WTC11 (cell line): ENCODE results near the gene RAB35. TPM values are rescaled to one million over a fixed set of nuclear protein-coding genes. Genes with fewer than 3 reads are reported as not detected.

Experiments used
- AR ChIP-seq: fragments of 250-450 bp; sonication (Bioruptor Pico); IDR thresholded peaks from 2 replicates; pipeline ENCODE4 v1.9.0; 2021; ENCODE audit warnings: mild to moderate bottlenecking
- E2F4 ChIP-seq: sonication (generic); formaldehyde crosslinking; IDR thresholded peaks from 2 replicates; pipeline ENCODE4 v1.8.1; 2022; ENCODE audit warnings: low read depth, mild to moderate bottlenecking, moderate library complexity, missing genetic modification reagents, borderline replicate concordance
- GTF2I ChIP-seq: fragments of 250-450 bp; sonication (Bioruptor Pico); conservative IDR thresholded peaks from 2 replicates; pipeline ENCODE4 v1.4.0; 2021; ENCODE audit warnings: mild to moderate bottlenecking
- HMGXB4 ChIP-seq: sonication (generic); formaldehyde crosslinking; IDR thresholded peaks from 2 replicates; pipeline ENCODE4 v1.8.1; 2023; ENCODE audit warnings: mild to moderate bottlenecking, moderate library complexity, missing genetic modification reagents
- IRF1 ChIP-seq: sonication (generic); formaldehyde crosslinking; IDR thresholded peaks from 2 replicates; pipeline ENCODE4 v1.8.0; 2023; ENCODE audit warnings: missing genetic modification reagents
- IRF2 ChIP-seq: sonication (generic); formaldehyde crosslinking; IDR thresholded peaks from 2 replicates; pipeline ENCODE4 v1.8.0; 2022; ENCODE audit warnings: low read depth, missing genetic modification reagents, borderline replicate concordance
- MXD4 ChIP-seq: fragments of 250-450 bp; sonication (Bioruptor Pico); IDR thresholded peaks from 2 replicates; pipeline ENCODE4 v1.8.0; 2021; ENCODE audit warnings: mild to moderate bottlenecking, moderate library complexity, borderline replicate concordance
- SMAD3 ChIP-seq: sonication (generic); formaldehyde crosslinking; IDR thresholded peaks from 2 replicates; pipeline ENCODE4 v1.8.0; 2022; ENCODE audit warnings: missing genetic modification reagents, mild to moderate bottlenecking, borderline replicate concordance
- ZNF121 ChIP-seq: sonication (generic); formaldehyde crosslinking; IDR thresholded peaks from 2 replicates; pipeline ENCODE4 v1.8.0; 2023; ENCODE audit warnings: missing genetic modification reagents
- ZNF232 ChIP-seq: sonication (generic); formaldehyde crosslinking; IDR thresholded peaks from 2 replicates; pipeline ENCODE4 v1.8.0; 2022; ENCODE audit warnings: mild to moderate bottlenecking, missing genetic modification reagents
- ZNF281 ChIP-seq: sonication (generic); formaldehyde crosslinking; IDR thresholded peaks from 2 replicates; pipeline ENCODE4 v1.8.0; 2023; ENCODE audit warnings: mild to moderate bottlenecking, missing genetic modification reagents
- ZNF532 ChIP-seq: fragments of 250-450 bp; sonication (Bioruptor Pico); IDR thresholded peaks from 2 replicates; pipeline ENCODE4 v1.9.0; 2021; ENCODE audit warnings: mild to moderate bottlenecking, borderline replicate concordance
- total RNA-seq: library from RNA; stranded (reverse); gene quantifications from 3 replicates; pipeline ENCODE4 v1.2.3, GENCODE V29; 2021
- TF ChIP-seq, protein P1 (sequence below): sonication (generic); formaldehyde crosslinking; IDR thresholded peaks from 2 replicates; pipeline ENCODE4 v1.8.1; 2022; ENCODE audit warnings: missing genetic modification reagents, borderline replicate concordance
- TF ChIP-seq, protein P2 (sequence below): fragments of 200-600 bp; IDR thresholded peaks from 2 replicates; pipeline ENCODE4 v1.8.0; 2022; ENCODE audit warnings: antibody characterized with exemption
- TF ChIP-seq, protein P3 (sequence below): fragments of 250-450 bp; sonication (Bioruptor Pico); conservative IDR thresholded peaks from 2 replicates; pipeline ENCODE4 v1.9.0; 2021; ENCODE audit warnings: mild to moderate bottlenecking

The RAB35 gene
- total RNA-seq, 1 experiment from 2014 or later = 44.5 TPM

DNA sequence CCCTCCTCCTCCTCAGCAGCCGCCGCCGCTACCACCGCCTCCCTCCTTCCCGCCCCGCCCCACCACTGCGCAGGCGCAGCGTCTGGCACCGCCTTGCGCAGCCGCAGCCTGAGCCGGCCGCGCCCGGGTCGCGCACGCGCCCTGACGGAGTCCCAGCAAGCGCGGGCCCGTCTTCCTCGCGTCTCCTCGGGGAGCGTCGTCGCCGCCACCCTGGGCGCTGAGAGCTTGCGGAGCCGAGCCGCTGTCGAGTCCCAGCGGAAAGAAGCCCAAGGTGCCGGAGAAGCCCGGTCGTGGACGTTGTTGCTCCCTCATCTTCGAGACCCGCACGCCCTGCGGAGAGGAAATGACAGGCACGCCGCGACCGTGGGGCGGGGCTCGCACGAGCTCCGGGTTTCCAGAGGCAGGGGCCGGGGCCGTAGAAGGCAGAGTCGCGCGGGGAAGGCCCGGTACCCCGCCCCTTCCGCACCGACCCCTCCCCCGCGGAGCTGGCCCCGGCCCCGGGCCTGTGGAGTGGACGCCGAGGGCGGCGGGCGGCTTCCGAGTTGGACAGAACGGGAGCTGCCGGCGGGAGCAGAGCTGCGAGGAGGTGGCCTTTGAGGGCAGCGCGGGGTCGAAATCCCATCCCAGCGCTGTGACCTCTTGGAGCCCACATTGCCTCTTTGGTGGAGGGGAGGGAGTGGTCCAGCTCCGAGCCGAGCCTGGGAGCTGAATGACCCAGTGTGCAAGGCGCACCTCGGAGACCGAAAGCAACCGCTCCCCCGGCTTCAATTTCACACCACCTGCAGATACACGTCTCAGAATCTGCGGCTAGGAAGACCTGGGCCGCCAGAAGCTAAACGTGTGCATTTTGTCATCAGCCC lies 469 bp upstream of the RAB35 start (continued):
- TF ChIP-seq, protein P1, sequence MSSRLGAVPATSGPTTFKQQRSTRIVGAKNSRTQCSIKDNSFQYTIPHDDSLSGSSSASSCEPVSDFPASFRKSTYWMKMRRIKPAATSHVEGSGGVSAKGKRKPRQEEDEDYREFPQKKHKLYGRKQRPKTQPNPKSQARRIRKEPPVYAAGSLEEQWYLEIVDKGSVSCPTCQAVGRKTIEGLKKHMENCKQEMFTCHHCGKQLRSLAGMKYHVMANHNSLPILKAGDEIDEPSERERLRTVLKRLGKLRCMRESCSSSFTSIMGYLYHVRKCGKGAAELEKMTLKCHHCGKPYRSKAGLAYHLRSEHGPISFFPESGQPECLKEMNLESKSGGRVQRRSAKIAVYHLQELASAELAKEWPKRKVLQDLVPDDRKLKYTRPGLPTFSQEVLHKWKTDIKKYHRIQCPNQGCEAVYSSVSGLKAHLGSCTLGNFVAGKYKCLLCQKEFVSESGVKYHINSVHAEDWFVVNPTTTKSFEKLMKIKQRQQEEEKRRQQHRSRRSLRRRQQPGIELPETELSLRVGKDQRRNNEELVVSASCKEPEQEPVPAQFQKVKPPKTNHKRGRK (CRISPR knock-in tag) = no peak
- no peak for TF ChIP-seq ZNF532 (CRISPR knock-in tag)
- TF ChIP-seq, protein P2, sequence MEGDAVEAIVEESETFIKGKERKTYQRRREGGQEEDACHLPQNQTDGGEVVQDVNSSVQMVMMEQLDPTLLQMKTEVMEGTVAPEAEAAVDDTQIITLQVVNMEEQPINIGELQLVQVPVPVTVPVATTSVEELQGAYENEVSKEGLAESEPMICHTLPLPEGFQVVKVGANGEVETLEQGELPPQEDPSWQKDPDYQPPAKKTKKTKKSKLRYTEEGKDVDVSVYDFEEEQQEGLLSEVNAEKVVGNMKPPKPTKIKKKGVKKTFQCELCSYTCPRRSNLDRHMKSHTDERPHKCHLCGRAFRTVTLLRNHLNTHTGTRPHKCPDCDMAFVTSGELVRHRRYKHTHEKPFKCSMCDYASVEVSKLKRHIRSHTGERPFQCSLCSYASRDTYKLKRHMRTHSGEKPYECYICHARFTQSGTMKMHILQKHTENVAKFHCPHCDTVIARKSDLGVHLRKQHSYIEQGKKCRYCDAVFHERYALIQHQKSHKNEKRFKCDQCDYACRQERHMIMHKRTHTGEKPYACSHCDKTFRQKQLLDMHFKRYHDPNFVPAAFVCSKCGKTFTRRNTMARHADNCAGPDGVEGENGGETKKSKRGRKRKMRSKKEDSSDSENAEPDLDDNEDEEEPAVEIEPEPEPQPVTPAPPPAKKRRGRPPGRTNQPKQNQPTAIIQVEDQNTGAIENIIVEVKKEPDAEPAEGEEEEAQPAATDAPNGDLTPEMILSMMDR = no peak
- TF ChIP-seq IRF2 (CRISPR knock-in tag) = no peak
- TF ChIP-seq, protein P3, sequence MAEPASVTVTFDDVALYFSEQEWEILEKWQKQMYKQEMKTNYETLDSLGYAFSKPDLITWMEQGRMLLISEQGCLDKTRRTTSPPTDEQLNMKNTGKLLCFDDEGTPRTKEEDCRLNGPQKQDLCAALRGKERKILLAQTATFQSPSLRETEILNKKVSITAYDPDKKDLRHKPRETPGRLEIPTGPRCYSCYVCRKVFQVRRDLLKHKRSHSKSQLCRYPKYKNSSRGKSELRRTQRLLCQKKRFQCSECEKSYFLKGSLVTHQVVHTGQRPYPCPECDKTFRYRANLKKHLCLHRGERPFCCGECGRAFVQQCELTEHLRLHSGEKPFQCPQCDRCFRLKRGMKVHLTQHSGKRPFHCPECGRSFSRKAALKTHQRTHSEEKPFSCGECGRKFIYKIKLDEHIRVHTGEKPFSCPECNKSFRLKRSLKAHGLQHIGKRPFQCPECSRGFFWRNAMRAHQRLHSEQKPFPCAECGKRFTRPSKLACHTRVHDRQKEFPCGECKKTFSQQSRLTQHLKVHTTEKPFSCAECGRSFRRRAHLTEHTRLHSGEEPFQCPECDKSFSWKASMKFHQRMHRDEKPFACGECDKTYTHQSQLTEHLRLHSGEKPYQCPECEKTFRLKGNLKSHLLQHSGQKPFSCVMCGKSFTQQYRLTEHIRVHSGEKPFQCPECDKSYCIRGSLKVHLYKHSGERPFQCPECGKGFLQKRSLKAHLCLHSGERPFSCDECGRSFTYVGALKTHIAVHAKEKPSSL (CRISPR knock-in tag) = no peak
- TF ChIP-seq GTF2I (CRISPR knock-in tag) = no peak
- no peak for TF ChIP-seq MXD4 (CRISPR knock-in tag)
- peak; percentile 83 for TF ChIP-seq ZNF232 (CRISPR knock-in tag)
- no peak for TF ChIP-seq AR (CRISPR knock-in tag)
- no peak for TF ChIP-seq ZNF121 (CRISPR knock-in tag)
- TF ChIP-seq E2F4 (CRISPR knock-in tag) = no peak
- peak; percentile 13; the same call in 1 of the 2 replicates for TF ChIP-seq SMAD3 (CRISPR knock-in tag)
- peak; percentile 72; the same call in 1 of the 2 replicates for TF ChIP-seq HMGXB4 (CRISPR knock-in tag)
- TF ChIP-seq IRF1 = no peak
- TF ChIP-seq ZNF281 (CRISPR knock-in tag) = no peak
